Panc1 (cell line): ENCODE data around the gene POLDIP2.

ENCODE experiments used
- TF ChIP-seq, protein P1 (sequence below), 2 experiments: IDR thresholded peaks; 2 replicates each; pipeline ENCODE4 v1.6.1; 2011 to 2012; ENCODE audit warnings: low read depth in 2 of 2, control low read depth in 1 of 2, low read length in 1 of 2, mild to moderate bottlenecking in 1 of 2, moderate library complexity in 1 of 2; ENCODE audit not compliant: insufficient read depth in 1 of 2
- TF ChIP-seq, protein P2 (sequence below): fragments of 450-650 bp; IDR thresholded peaks from 2 replicates; pipeline ENCODE4 v1.5.1; 2017; ENCODE audit warnings: mild to moderate bottlenecking

DNA sequence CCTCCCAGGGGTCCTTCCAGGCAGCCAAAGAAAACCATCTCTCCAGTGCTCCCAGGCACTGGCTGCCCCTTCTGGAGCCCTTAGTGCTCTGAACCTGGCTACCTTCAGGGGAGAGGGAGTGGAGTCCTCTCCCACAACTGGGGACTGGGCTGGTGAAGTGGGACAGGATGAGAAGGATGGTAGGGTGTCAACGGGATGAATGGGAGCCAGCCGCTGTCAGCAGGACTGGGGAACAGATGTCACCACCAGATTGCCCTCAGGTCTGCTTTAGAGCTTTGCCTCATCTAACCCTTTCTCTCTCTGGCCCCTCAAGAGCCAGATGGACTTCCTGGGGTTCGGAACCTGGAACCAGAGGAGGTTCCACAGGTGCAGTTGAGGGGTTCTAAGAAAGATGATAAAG is 8.2 kb upstream of the POLDIP2 start:
- TF ChIP-seq, protein P1, sequence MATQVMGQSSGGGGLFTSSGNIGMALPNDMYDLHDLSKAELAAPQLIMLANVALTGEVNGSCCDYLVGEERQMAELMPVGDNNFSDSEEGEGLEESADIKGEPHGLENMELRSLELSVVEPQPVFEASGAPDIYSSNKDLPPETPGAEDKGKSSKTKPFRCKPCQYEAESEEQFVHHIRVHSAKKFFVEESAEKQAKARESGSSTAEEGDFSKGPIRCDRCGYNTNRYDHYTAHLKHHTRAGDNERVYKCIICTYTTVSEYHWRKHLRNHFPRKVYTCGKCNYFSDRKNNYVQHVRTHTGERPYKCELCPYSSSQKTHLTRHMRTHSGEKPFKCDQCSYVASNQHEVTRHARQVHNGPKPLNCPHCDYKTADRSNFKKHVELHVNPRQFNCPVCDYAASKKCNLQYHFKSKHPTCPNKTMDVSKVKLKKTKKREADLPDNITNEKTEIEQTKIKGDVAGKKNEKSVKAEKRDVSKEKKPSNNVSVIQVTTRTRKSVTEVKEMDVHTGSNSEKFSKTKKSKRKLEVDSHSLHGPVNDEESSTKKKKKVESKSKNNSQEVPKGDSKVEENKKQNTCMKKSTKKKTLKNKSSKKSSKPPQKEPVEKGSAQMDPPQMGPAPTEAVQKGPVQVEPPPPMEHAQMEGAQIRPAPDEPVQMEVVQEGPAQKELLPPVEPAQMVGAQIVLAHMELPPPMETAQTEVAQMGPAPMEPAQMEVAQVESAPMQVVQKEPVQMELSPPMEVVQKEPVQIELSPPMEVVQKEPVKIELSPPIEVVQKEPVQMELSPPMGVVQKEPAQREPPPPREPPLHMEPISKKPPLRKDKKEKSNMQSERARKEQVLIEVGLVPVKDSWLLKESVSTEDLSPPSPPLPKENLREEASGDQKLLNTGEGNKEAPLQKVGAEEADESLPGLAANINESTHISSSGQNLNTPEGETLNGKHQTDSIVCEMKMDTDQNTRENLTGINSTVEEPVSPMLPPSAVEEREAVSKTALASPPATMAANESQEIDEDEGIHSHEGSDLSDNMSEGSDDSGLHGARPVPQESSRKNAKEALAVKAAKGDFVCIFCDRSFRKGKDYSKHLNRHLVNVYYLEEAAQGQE (IDR thresholded peaks at IDR 0.05; ENCODE audit: insufficient read depth in 1 of 2, low read depth in 2 of 2, low read length in 1 of 2), result no peak
- TF ChIP-seq, protein P2, sequence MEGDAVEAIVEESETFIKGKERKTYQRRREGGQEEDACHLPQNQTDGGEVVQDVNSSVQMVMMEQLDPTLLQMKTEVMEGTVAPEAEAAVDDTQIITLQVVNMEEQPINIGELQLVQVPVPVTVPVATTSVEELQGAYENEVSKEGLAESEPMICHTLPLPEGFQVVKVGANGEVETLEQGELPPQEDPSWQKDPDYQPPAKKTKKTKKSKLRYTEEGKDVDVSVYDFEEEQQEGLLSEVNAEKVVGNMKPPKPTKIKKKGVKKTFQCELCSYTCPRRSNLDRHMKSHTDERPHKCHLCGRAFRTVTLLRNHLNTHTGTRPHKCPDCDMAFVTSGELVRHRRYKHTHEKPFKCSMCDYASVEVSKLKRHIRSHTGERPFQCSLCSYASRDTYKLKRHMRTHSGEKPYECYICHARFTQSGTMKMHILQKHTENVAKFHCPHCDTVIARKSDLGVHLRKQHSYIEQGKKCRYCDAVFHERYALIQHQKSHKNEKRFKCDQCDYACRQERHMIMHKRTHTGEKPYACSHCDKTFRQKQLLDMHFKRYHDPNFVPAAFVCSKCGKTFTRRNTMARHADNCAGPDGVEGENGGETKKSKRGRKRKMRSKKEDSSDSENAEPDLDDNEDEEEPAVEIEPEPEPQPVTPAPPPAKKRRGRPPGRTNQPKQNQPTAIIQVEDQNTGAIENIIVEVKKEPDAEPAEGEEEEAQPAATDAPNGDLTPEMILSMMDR, result no peak
